Right lobe of liver (tissue), 4 donors: ENCODE results near the gene ERVH48-1.

Experiments
- CTCF ChIP-seq, 4 donors: fragments of 200-600 bp in 3 of 4; fragments of 450-650 bp in 1 of 4; IDR thresholded peaks; one replicate each; pipeline versions ENCODE4 v1.5.1 to v1.8.0; 2016 to 2022; ENCODE audit warnings: antibody characterized with exemption in 4 of 4, mild to moderate bottlenecking in 2 of 4
- POLR2A ChIP-seq: fragments of 450-650 bp; IDR thresholded peaks from one replicate; pipeline ENCODE4 v1.6.1; 2017; ENCODE audit warnings: antibody characterized with exemption, mild to moderate bottlenecking
- donor health status: DM: no; HTN: no; CAD: no.
- donor health status: DM: no; HTN: no; CAD: no.
- donor health status: DM: no; HTN: yes; CAD: no.

GRCh38 chr21:42906233-42906632 is 19.2 kb downstream of the ERVH48-1 start:
- TF ChIP-seq CTCF (IDR thresholded peaks at IDR 0.05) (no peak), POLR2A (no peak)
